GM21619 (cell line): ENCODE data around the gene CCDC92B.
"Not testable (repeated sequence)": the region's sequence is repeated elsewhere in the genome, so short reads cannot be mapped to it uniquely, and the experiment has no call there.

ENCODE experiments used
- ATAC-seq: cut with Tn5 transposase; IDR thresholded peaks from one replicate; pipeline ENCODE4 v1.9.1; 2021; ENCODE audit not compliant: unreplicated experiment

The CCDC92B gene

GRCh38 chr17:2704890-2705248 is 44.6 kb downstream of the CCDC92B start:
- no peak for ATAC-seq

- ATAC-seq, result no peak
Measured at GRCh38 chr17:2704031-2704889, 45.2 kb downstream of the CCDC92B start.

GRCh38 chr17:2703606-2704005 is 45.8 kb downstream of the CCDC92B start:
- no peak for ATAC-seq

GRCh38 chr17:2703181-2703580 is 46.3 kb downstream of the CCDC92B start:
- no peak for ATAC-seq

GRCh38 chr17:2701996-2702741 is 47.3 kb downstream of the CCDC92B start:
- no peak for ATAC-seq

GRCh38 chr17:2701161-2701995 is 48.1 kb downstream of the CCDC92B start:
- no peak for ATAC-seq

GRCh38 chr17:2700491-2701141 is 48.8 kb downstream of the CCDC92B start:
- no peak for ATAC-seq

GRCh38 chr17:2700030-2700490 is 49.4 kb downstream of the CCDC92B start:
- ATAC-seq, result no peak

- ATAC-seq, result not testable (repeated sequence)
Measured at GRCh38 chr17:2699216-2699805, 50.1 kb downstream of the CCDC92B start.

GRCh38 chr17:2697611-2698162 is 51.8 kb downstream of the CCDC92B start:
- ATAC-seq, result no peak

GRCh38 chr17:2695961-2696760 is 53.3 kb downstream of the CCDC92B start:
- no peak for ATAC-seq

- no peak for ATAC-seq
Measured at GRCh38 chr17:2695243-2695960, 54.0 kb downstream of the CCDC92B start.

- no peak for ATAC-seq
Measured at GRCh38 chr17:2694381-2695242, 54.8 kb downstream of the CCDC92B start.

- no peak for ATAC-seq
Measured at GRCh38 chr17:2693561-2694380, 55.7 kb downstream of the CCDC92B start.

GRCh38 chr17:2692781-2693135 is 56.7 kb downstream of the CCDC92B start:
- ATAC-seq, result no peak

- ATAC-seq, result no peak
Measured at GRCh38 chr17:2691965-2692780, 57.3 kb downstream of the CCDC92B start.
